ENCODE results near the gene BPGM. TPM values are rescaled to one million over a fixed set of nuclear protein-coding genes. Genes with fewer than 3 reads are reported as not detected.

BPGM gene
- total RNA-seq, 1 experiment from 2014 or later, result 10.0 TPM

GRCh38 chr7:134727711-134728110, 81.1 kb downstream of the BPGM start:
- ChIA-PET CTCF (no interaction called here), POLR2A (no interaction called here), RAD21 (ENCODE audit: low non-redundant PET in 1 of 2, low total read pairs in 2 of 2, uncharacterized antibody in 2 of 2, unreplicated experiment in 2 of 2) (no interaction called here)
- Histone ChIP-seq H3K4me1 (ENCODE audit: control insufficient read depth in 1 of 2, insufficient read depth in 2 of 2, low read length in 2 of 2) (no peaks in the 10 kb centered on the region), H3K27me3 (ENCODE audit: insufficient read depth, low read length) (no peaks in the 10 kb centered on the region), H3K4me3 (replicated peaks in 1 of 2; ENCODE audit: low read depth in 1 of 2, low read length in 2 of 2) (no peak overlapping the region), H3K9me3 (ENCODE audit: control insufficient read depth in 1 of 2, insufficient read depth in 1 of 2, low read depth in 1 of 2, low read length in 2 of 2) (no peaks in the 10 kb centered on the region), H3K4me2 (ENCODE audit: low read length) (no peak overlapping the region), H3K27ac (ENCODE audit: low read depth, low read length) (no peak overlapping the region), H2AFZ (ENCODE audit: low read depth, low read length, poor library complexity, severe bottlenecking) (no peak overlapping the region), H4K20me1 (ENCODE audit: insufficient read depth) (no peaks in the 10 kb centered on the region), H3K9me2 (ENCODE audit: insufficient read depth) (no peaks in the 10 kb centered on the region), H3K36me3 (ENCODE audit: control insufficient read depth in 1 of 2, insufficient read depth in 2 of 2, low read length in 2 of 2) (no peaks in the 10 kb centered on the region), H3K79me2 (ENCODE audit: insufficient read depth, low read length) (no peaks in the 10 kb centered on the region), H3K9ac (ENCODE audit: low read length) (no peak overlapping the region)
- TF ChIP-seq ZBTB33 (IDR thresholded peaks at IDR 0.05; ENCODE audit: extremely low read depth, insufficient replicate concordance, low read length) (no peak), SIN3A (IDR thresholded peaks at IDR 0.05; ENCODE audit: low read depth) (no peak), CEBPB (IDR thresholded peaks at IDR 0.05; ENCODE audit: low read depth) (no peak), CTCF (IDR thresholded peaks at IDR 0.05 in 2 of 3, conservative IDR thresholded peaks at IDR 0.05 in 1 of 3; ENCODE audit: borderline replicate concordance in 1 of 3, insufficient read depth in 1 of 3, low read depth in 2 of 3, low read length in 2 of 3) (no peak), EZH2phosphoT487 (IDR thresholded peaks at IDR 0.05; ENCODE audit: borderline replicate concordance) (no peak), TCF7L2 (IDR thresholded peaks at IDR 0.05; ENCODE audit: borderline replicate concordance, extremely low read depth, insufficient read depth, insufficient read length) (no peak), YY1 (IDR thresholded peaks at IDR 0.05; ENCODE audit: extremely low read depth, insufficient replicate concordance, low read depth, low read length) (no peak), EGR1 (IDR thresholded peaks at IDR 0.05; ENCODE audit: low read depth) (no peak), FOSL1 (IDR thresholded peaks at IDR 0.05; ENCODE audit: low read depth) (no peak), ATF3 (IDR thresholded peaks at IDR 0.05) (no peak), ELF1 (IDR thresholded peaks at IDR 0.05; ENCODE audit: borderline replicate concordance, low read depth) (no peak), CBX3 (IDR thresholded peaks at IDR 0.05; ENCODE audit: low read depth) (no peak), JUND (IDR thresholded peaks at IDR 0.05) (no peak)
- DNase-seq (ENCODE audit: low read depth, low spot score) (no peak), ATAC-seq (no peak)
- intact Hi-C loops (cut with micrococcal nuclease), result no loop called here
- BruUV-seq (replicated peaks), result no TSS peak

Other genes starting within 250 kb of the BPGM start
- gene AKR1B1, start 187.8 kb upstream of the BPGM start, total RNA-seq (2021; ENCODE audit: unreplicated experiment), result 56.8 TPM
- gene AKR1B10, start 119.3 kb upstream of the BPGM start, total RNA-seq (2021; ENCODE audit: unreplicated experiment), result 0.54 TPM
- gene AKR1B15, start 97.7 kb upstream of the BPGM start, total RNA-seq (2021; ENCODE audit: unreplicated experiment), result not detected
- gene CALD1, start 132.8 kb downstream of the BPGM start, total RNA-seq (2021; ENCODE audit: unreplicated experiment), result 66.8 TPM

Measured in HCT116 (cell line).